Adrenal gland (tissue), 12 donors: ENCODE measurements around the gene EML2. TPM values are rescaled to one million over a fixed set of nuclear protein-coding genes. Genes with fewer than 3 reads are reported as not detected.
A peak's percentile ranks its signal among the peaks of the same experiment; 100 is the strongest.

Experiments used
- DNase-seq, 7 donors: peaks; one replicate each; pipeline ENCODE4 v3.0.0-alpha.2; 2019 to 2020
- H3K27ac ChIP-seq, 5 donors: fragments of 200-600 bp; sonication (generic) in 4 of 5; 1 replicate in 3 of 5; 2 replicates in 2 of 5; pipeline versions ENCODE4 v1.5.1 to v1.8.0; 2016 to 2020; ENCODE audit warnings: mild to moderate bottlenecking in 1 of 5
- H3K27me3 ChIP-seq: fragments of 200-600 bp; 2 replicates; pipeline ENCODE4 v1.8.0; 2021
- H3K36me3 ChIP-seq, 2 donors: fragments of 200-600 bp; replicated peaks in 1 of 2; 1 replicate in 1 of 2; 2 replicates in 1 of 2; pipeline versions ENCODE4 v1.5.1 to v1.8.0; 2018 to 2022
- H3K4me1 ChIP-seq, 2 donors: fragments of 200-600 bp; replicated peaks in 1 of 2; 1 replicate in 1 of 2; 2 replicates in 1 of 2; pipeline versions ENCODE4 v1.5.1 to v1.8.0; 2018 to 2021
- H3K4me3 ChIP-seq, 4 donors: fragments of 200-600 bp; sonication (generic) in 3 of 4; one replicate each; pipeline ENCODE4 v1.5.1; 2016 to 2018
- H3K9me3 ChIP-seq, 3 donors: fragments of 200-600 bp; sonication (generic) in 1 of 3; replicated peaks in 1 of 3; 1 replicate in 2 of 3; 2 replicates in 1 of 3; pipeline versions ENCODE4 v1.5.1 to v1.8.0; 2016 to 2021
- CTCF ChIP-seq, 6 experiments: fragments of 450-650 bp in 4 of 6; fragments of 200-600 bp in 2 of 6; sonication (generic) in 1 of 6; IDR thresholded peaks; 1 replicate in 5 of 6; 2 replicates in 1 of 6; pipeline versions ENCODE4 v1.5.1 to v1.8.0; 2016 to 2021; ENCODE audit warnings: antibody characterized with exemption in 6 of 6, mild to moderate bottlenecking in 2 of 6, moderate library complexity in 1 of 6
- POLR2A ChIP-seq, 2 donors: fragments of 450-650 bp; IDR thresholded peaks; one replicate each; pipeline ENCODE4 v1.6.1; 2017; ENCODE audit warnings: antibody characterized with exemption in 2 of 2, mild to moderate bottlenecking in 2 of 2, moderate library complexity in 1 of 2
- WGBS, 4 donors: extraction: QIAGEN DNeasy Blood & Tissue Kit in 2 of 4; methylation state at CpG; one replicate each; pipeline versions ENCODE4 v1.1.5 to v1.1.7; 2013 to 2017; 5-methylcytosine and 5-hydroxymethylcytosine counted together
- intact Hi-C, 2 donors: fragments of 100-400 bp; cut with DNase I; formaldehyde crosslinking; loops; one replicate each; pipeline versions ENCODE4 v1.14.1 to v1.15.0; 2022 to 2023
- polyA plus RNA-seq, 3 donors: library from polyadenylated mRNA; stranded (reverse); fragments of 200-250 nt in 2 of 3; fragments of 350-450 nt in 1 of 3; fragmentation: Illumina TruSeq in 1 of 3; extraction: RNeasy Lipid Tissue Mini Kit (QIAGEN cat#74804) in 1 of 3; gene quantifications; one replicate each; pipeline ENCODE4 v1.2.3, GENCODE V29; 2013 to 2014
- total RNA-seq, 9 donors: library from RNA; depleted of rRNA in 4 of 9; stranded (reverse); fragments of >200 nt in 4 of 9; fragments of 120-200 nt in 1 of 9; fragmentation: NEBNext Ultra II Directional in 1 of 9; extraction: Animal tissue kit (Norgen Biotek cat#: 25700) in 1 of 9; gene quantifications; one replicate each; pipeline versions ENCODE4 v1.1.0 to v1.2.4, GENCODE V29; 2013 to 2023
- donor health status: healthy with polysubstance abuse.
- donor health status: Bipolar disorder and iron deficiency.
- donor health status: DM: yes; HTN: yes; CAD: no.
- donor health status: DM: no; HTN: no; CAD: no.
- donor health status: DM: no; HTN: no; CAD: no.
- donor health status: DM: yes; HTN: yes; CAD: no.

The EML2 gene
- total and polyA plus RNA-seq, 12 donors: 20.7 to 139 (median 83.9) TPM

- no peak overlapping the region for H3K27ac ChIP-seq
- TF ChIP-seq CTCF (IDR thresholded peaks at IDR 0.05) (no peak), POLR2A (IDR thresholded peaks at IDR 0.05) (no peak)
- no peak for DNase-seq
- H3K9me3 ChIP-seq: no peaks in the 10 kb centered on the region
- intact Hi-C loops: no loop called here
- H3K4me3 ChIP-seq: no peak overlapping the region
- no peaks in the 10 kb centered on the region for H3K36me3 ChIP-seq
- 88 to 94% (median 90%) methylated on average over 7 of the region's 7 CpGs for WGBS, 4 donors
- no peaks in the 10 kb centered on the region for H3K27me3 ChIP-seq
- peaks cover 0 to 26% of the 10 kb centered on the region in 2 donors for H3K4me1 ChIP-seq
These were observed 57.6 kb downstream of the EML2 start for GRCh38 chr19:45581576-45581975.

DNA sequence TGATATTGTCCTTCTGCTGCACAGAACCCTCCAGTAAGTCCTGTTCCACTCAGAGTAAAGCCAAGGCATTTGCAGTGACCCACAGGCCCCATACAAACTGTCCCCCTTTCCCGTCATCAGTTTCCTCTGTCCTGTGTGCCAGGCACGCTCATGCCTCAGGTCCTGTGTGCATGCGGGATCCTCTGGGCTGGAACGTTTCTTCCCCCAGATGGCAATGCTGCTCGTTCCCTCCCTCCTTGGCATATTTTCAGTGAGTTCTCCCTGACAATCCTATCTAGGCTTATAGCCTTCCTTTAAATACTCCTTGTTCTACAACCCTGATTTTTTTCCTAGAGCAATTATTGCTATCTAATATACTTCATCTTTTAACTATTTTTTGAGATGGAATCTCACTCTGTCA lies 60.3 kb downstream of the EML2 start:
- H3K27me3 ChIP-seq: no peaks in the 10 kb centered on the region
- intact Hi-C loops: no loop called here
- H3K9me3 ChIP-seq: no peaks in the 10 kb centered on the region
- DNase-seq: no peak
- no peak overlapping the region for H3K27ac ChIP-seq
- 76 to 89% (median 84%) methylated on average over 5 of the region's 5 CpGs for WGBS, 4 donors
- no peak overlapping the region for H3K4me3 ChIP-seq
- peaks cover 10 to 20% of the 10 kb centered on the region in 2 donors for H3K4me1 ChIP-seq
- no peaks in the 10 kb centered on the region for H3K36me3 ChIP-seq
- no peak for TF ChIP-seq POLR2A (IDR thresholded peaks at IDR 0.05)
- no peak for TF ChIP-seq CTCF (IDR thresholded peaks at IDR 0.05)

- Histone ChIP-seq H3K36me3 (no peaks in the 10 kb centered on the region), H3K27me3 (no peaks in the 10 kb centered on the region), H3K27ac (peak overlapping the region in 4 of 5 donors; percentile 58 to 86 (median 78)), H3K4me1 (peaks cover 10 to 11% of the 10 kb centered on the region in 2 donors), H3K9me3 (no peaks in the 10 kb centered on the region), H3K4me3 (no peak overlapping the region)
- WGBS, 4 donors: 26 to 48% (median 44%) methylated on average over 11 of the region's 11 CpGs
- DNase-seq: peak in 6 of 7 donors; percentile 75 to 88 (median 84)
- TF ChIP-seq CTCF (IDR thresholded peaks at IDR 0.05) (no peak), POLR2A (IDR thresholded peaks at IDR 0.05) (no peak)
- intact Hi-C loops: no loop called here
These were observed 61.9 kb downstream of the EML2 start for GRCh38 chr19:45577111-45577905.

DNA sequence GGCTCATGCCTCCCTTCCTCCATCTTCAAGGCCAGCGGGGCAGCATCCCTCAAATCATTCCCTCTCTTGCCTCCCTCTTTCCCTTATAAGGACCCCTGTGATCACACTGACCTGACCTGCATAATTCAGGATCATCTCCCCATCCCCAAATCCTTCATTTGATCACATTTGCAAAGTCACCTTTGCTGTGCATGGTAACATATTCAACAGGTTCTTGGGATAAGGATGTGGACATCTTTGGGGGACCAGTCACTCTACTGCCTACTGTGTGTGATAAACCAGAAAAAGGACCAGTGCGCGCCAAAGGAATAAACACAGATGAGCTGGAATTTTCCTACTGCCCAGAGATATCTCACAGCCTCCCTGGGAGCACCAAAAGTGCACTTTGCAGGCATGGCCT lies 62.5 kb downstream of the EML2 start:
- no peak overlapping the region for H3K4me3 ChIP-seq
- peaks cover 10 to 11% of the 10 kb centered on the region in 2 donors for H3K4me1 ChIP-seq
- TF ChIP-seq CTCF (IDR thresholded peaks at IDR 0.05) (no peak), POLR2A (IDR thresholded peaks at IDR 0.05) (no peak)
- H3K27me3 ChIP-seq: no peaks in the 10 kb centered on the region
- H3K36me3 ChIP-seq: no peaks in the 10 kb centered on the region
- peak overlapping the region in 4 of 5 donors; percentile 58 to 86 (median 78) for H3K27ac ChIP-seq
- WGBS, 4 donors: 35 to 91% (median 70%) methylated on average over 2 to 3 of the region's 3 CpGs
- H3K9me3 ChIP-seq: no peaks in the 10 kb centered on the region
- no peak for DNase-seq
- intact Hi-C loops: no loop called here
